Upper lobe of left lung (tissue), 6 donors: ENCODE data around the gene NAGK. TPM values are rescaled to one million over a fixed set of nuclear protein-coding genes. Genes with fewer than 3 reads are reported as not detected.

Experiments
- ATAC-seq, 2 donors: fragments of 200-7000 bp; cut with Tn5 transposase; one replicate each; pipeline ENCODE4 v1.9.1; 2022; ENCODE audit warnings: mild to moderate bottlenecking in 2 of 2, moderate library complexity in 2 of 2; ENCODE audit not compliant: low FRiP score in 2 of 2
- DNase-seq, 2 donors: peaks; one replicate each; pipeline ENCODE4 v3.0.0-alpha.2; 2019 to 2020
- H3K27ac ChIP-seq, 4 donors: fragments of 200-600 bp; sonication (generic); one replicate each; pipeline ENCODE4 v1.5.1; 2016 to 2019
- H3K27me3 ChIP-seq, 4 donors: fragments of 200-600 bp; sonication (generic); one replicate each; pipeline ENCODE4 v1.5.1; 2017 to 2019
- H3K36me3 ChIP-seq, 4 donors: fragments of 200-600 bp; sonication (generic); one replicate each; pipeline ENCODE4 v1.5.1; 2016 to 2019
- H3K4me1 ChIP-seq, 4 donors: fragments of 200-600 bp; sonication (generic); one replicate each; pipeline ENCODE4 v1.5.1; 2018 to 2019
- H3K4me3 ChIP-seq, 4 donors: fragments of 200-600 bp; sonication (generic); one replicate each; pipeline ENCODE4 v1.5.1; 2017 to 2019; ENCODE audit warnings: mild to moderate bottlenecking in 2 of 4, moderate library complexity in 1 of 4
- H3K9me3 ChIP-seq, 4 donors: fragments of 200-600 bp; sonication (generic); one replicate each; pipeline ENCODE4 v1.5.1; 2018 to 2019
- CTCF ChIP-seq, 6 experiments: fragments of 450-650 bp in 4 of 6; fragments of 200-600 bp in 2 of 6; sonication (generic) in 2 of 6; IDR thresholded peaks; one replicate each; pipeline ENCODE4 v1.5.1; 2016 to 2019; ENCODE audit warnings: antibody characterized with exemption in 6 of 6
- EP300 ChIP-seq, 4 donors: sonication (generic); formaldehyde crosslinking; IDR thresholded peaks; one replicate each; pipeline ENCODE4 v1.5.1; 2017; ENCODE audit warnings: antibody characterized with exemption in 4 of 4, control low read depth in 2 of 4
- POLR2A ChIP-seq, 4 donors: fragments of 450-650 bp; IDR thresholded peaks; one replicate each; pipeline ENCODE4 v1.5.1; 2016 to 2017; ENCODE audit warnings: antibody characterized with exemption in 4 of 4, mild to moderate bottlenecking in 2 of 4
- POLR2AphosphoS5 ChIP-seq, 2 donors: sonication (generic); formaldehyde crosslinking; IDR thresholded peaks; one replicate each; pipeline ENCODE4 v1.5.1; 2017; ENCODE audit warnings: antibody characterized with exemption in 2 of 2
- WGBS, 2 donors: methylation state at CpG; one replicate each; pipeline ENCODE4 v1.1.5; 2017 to 2018; 5-methylcytosine and 5-hydroxymethylcytosine counted together
- total RNA-seq, 6 donors: library from RNA; depleted of rRNA in 4 of 6; stranded (reverse); fragments of >200 nt in 4 of 6; gene quantifications; one replicate each; pipeline versions ENCODE4 v1.1.0 to v1.2.1, GENCODE V29; 2016 to 2021
- donor health status: DM: no; HTN: no; CAD: no; lungs with moderate emphysema.
- donor health status: DM: no; HTN: yes; CAD: no; lungs with severe emphysema.

NAGK gene
- total RNA-seq, 6 donors from 2014 or later: 51.4 to 157 (median 139) TPM

DNA sequence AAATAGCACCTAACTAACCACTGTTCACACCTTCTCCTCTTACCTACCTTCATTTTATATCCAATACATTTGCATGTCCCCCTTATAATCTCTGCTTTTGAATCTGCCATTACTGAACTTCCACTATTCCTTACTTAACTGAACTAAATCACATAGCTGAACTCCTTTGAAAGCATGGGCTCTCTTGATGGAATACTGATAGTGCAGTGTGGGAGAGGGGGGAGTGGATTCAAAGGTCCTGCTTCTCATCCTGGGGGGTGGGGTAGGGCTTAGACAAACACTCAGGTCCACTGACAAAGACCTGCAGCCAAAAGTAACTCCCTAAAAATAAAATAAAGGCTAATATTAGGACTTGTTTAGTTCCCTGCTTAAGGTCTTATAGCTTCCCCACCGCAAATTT, 53.0 kb downstream of the NAGK start:
- Histone ChIP-seq H3K9me3 (no peaks in the 10 kb centered on the region), H3K36me3 (peaks cover 0 to 58% (median 10%) of the 10 kb centered on the region in 4 donors), H3K4me1 (no peaks in the 10 kb centered on the region), H3K27me3 (no peaks in the 10 kb centered on the region), H3K4me3 (no peak overlapping the region), H3K27ac (no peak overlapping the region)
- 97 to 100% methylated on average over 1 of the region's 1 CpG for WGBS, 2 donors
- ATAC-seq (no peak), DNase-seq (no peak)
- no peak for TF ChIP-seq CTCF (IDR thresholded peaks at IDR 0.05)
- no peak for TF ChIP-seq POLR2A (IDR thresholded peaks at IDR 0.05)
- TF ChIP-seq POLR2AphosphoS5 (IDR thresholded peaks at IDR 0.05): no peak
- no peak for TF ChIP-seq EP300 (IDR thresholded peaks at IDR 0.05)

DNA sequence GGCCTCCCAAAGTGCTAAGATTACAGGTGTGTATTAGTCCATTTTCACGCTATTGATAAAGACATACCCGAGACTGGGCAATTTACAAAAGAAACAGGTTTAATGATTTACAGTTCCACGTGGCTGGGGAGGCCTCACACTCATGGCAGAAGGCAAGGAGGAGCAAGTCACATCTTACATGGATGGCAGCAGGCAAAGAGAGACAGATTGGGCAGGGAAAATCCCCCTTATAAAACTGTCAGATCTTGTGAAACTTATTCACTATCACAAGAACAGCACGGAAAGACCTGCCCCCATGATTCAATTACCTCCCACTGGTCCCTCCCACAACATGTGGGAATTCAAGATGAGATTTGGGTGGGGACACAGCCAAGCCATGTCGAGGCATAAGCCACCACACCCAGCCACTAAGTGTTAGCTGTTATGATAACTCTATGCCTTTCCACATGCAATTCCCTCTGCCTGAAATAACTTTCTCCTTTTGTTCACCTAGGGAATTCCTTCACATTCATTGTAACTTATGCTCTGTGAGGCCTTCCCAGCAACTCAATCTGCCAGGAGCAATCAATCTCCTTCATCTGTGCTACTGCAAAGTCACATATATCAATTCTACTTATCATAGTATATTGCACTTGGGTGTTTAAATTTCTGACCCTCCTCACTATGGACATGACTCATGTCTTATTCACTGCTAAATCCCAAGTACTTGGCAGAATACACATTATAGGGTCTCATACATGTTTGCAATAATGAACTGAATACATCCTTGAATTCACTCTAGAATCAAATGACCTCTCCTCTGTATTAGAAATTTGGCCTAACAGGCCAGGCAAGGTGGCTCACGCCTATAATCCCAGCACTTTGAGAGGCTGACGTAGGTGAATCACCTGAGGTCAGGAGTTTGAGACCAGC, 54.2 kb downstream of the NAGK start:
- TF ChIP-seq POLR2A (IDR thresholded peaks at IDR 0.05) (no peak), POLR2AphosphoS5 (IDR thresholded peaks at IDR 0.05) (no peak), CTCF (IDR thresholded peaks at IDR 0.05) (no peak)
- Histone ChIP-seq H3K27ac (no peak overlapping the region), H3K9me3 (no peaks in the 10 kb centered on the region), H3K36me3 (peaks cover 0 to 49% (median 10%) of the 10 kb centered on the region in 4 donors), H3K4me1 (peaks cover 0 to 5% (median 2%) of the 10 kb centered on the region in 4 donors), H3K4me3 (no peak overlapping the region), H3K27me3 (no peaks in the 10 kb centered on the region)
- no peak for ATAC-seq
- DNase-seq: no peak
- 92 to 95% methylated on average over 7 of the region's 7 CpGs for WGBS, 2 donors

DNA sequence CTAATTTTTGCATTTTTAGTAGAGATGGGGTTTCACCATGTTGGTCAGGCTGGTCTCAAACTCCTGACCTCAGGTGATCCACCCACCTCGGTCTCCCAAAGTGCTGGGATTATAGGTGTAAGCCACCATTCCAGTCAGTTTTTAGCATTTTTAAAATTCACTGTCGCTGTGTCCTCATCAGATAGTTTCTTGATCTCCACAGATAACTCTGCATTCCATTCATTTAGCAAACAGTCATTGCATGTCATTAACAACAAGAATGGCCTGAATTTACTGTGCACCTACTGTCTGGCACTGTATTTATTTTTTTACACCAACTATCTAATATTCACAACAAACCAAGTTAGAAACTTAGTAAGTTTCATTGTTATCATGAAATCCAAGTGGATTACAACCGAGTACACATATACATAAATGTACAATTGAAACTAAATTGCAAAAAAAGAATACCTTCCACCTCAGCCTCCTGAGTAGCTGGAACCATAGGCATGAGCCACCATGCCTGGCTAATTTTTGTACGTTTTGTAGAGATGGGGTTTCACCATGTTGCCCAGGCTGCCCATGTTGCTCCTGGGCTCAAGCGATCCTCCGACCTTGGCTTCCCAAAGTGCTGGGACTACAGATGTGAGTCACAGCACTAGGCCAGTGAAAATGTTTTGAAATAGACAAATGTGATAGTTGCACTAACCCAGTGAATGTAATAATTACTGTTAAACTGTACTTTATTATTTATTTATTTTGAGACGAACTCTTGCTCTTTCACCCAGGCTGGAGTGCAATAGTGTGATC, 57.3 kb downstream of the NAGK start:
- H3K4me3 ChIP-seq: no peak overlapping the region
- peaks cover 0 to 21% (median 3%) of the 10 kb centered on the region in 4 donors for H3K36me3 ChIP-seq
- no peaks in the 10 kb centered on the region for H3K9me3 ChIP-seq
- H3K27ac ChIP-seq: no peak overlapping the region
- DNase-seq (no peak), ATAC-seq (no peak)
- WGBS, 2 donors: 92 to 98% methylated on average over 7 of the region's 7 CpGs
- H3K4me1 ChIP-seq: peaks cover 11 to 18% (median 16%) of the 10 kb centered on the region in 4 donors
- H3K27me3 ChIP-seq: no peaks in the 10 kb centered on the region
- TF ChIP-seq EP300 (IDR thresholded peaks at IDR 0.05) (no peak), POLR2A (IDR thresholded peaks at IDR 0.05) (no peak), POLR2AphosphoS5 (IDR thresholded peaks at IDR 0.05) (no peak), CTCF (IDR thresholded peaks at IDR 0.05) (no peak)

GRCh38 chr2:71126957-71127356, 58.5 kb downstream of the NAGK start:
- ATAC-seq (no peak), DNase-seq (no peak)
- Histone ChIP-seq H3K27ac (no peak overlapping the region), H3K9me3 (no peaks in the 10 kb centered on the region), H3K36me3 (peaks cover 0 to 16% (median 1%) of the 10 kb centered on the region in 4 donors), H3K27me3 (no peaks in the 10 kb centered on the region), H3K4me3 (no peak overlapping the region), H3K4me1 (peaks cover 22 to 28% (median 25%) of the 10 kb centered on the region in 4 donors)
- TF ChIP-seq POLR2AphosphoS5 (IDR thresholded peaks at IDR 0.05) (no peak), EP300 (IDR thresholded peaks at IDR 0.05) (no peak), POLR2A (IDR thresholded peaks at IDR 0.05) (no peak), CTCF (IDR thresholded peaks at IDR 0.05) (no peak)
- 82 to 87% methylated on average over 3 of the region's 3 CpGs for WGBS, 2 donors

Other genes starting within 250 kb of the NAGK start
- gene CLEC4F, start 248.0 kb upstream of the NAGK start, total RNA-seq: 1 to 10 TPM in 1 of 6 donors, under 1 TPM in 4, not detected in 1; 0.15 to 1.0 (median 0.57) TPM
- gene CD207, start 232.8 kb upstream of the NAGK start, total RNA-seq: 1 to 10 TPM in 1 of 6 donors, under 1 TPM in 1, not detected in 4; 0.74 to 2.2 TPM
- 10 to 100 TPM in 1 of 6 donors, 1 to 10 TPM in 1, under 1 TPM in 3, not detected in 1; 0.83 to 10.5 (median 0.91) TPM for gene VAX2, start 168.1 kb upstream of the NAGK start, total RNA-seq
- 10 to 100 TPM in 1 of 6 donors, 1 to 10 TPM in 4, not detected in 1; 1.6 to 23.0 (median 3.2) TPM for gene ATP6V1B1, start 132.7 kb upstream of the NAGK start, total RNA-seq
- gene ANKRD53, start 90.0 kb upstream of the NAGK start, total RNA-seq: 10 to 100 TPM in 1 of 6 donors, 1 to 10 TPM in 2, under 1 TPM in 3; 0.26 to 10.5 (median 1.4) TPM
- 10 to 100 TPM; 10.9 to 68.3 (median 33.8) TPM for gene TEX261, start 73.8 kb upstream of the NAGK start, total RNA-seq
- 10 to 100 TPM in 4 of 6 donors, 1 to 10 TPM in 2; 6.8 to 37.7 (median 18.6) TPM for gene MCEE, start 61.6 kb downstream of the NAGK start, total RNA-seq
- gene MPHOSPH10, start 62.0 kb downstream of the NAGK start, total RNA-seq: 10 to 100 TPM; 11.7 to 35.6 (median 25.8) TPM
- gene PAIP2B, start 158.5 kb downstream of the NAGK start, total RNA-seq: 1 to 10 TPM; 2.8 to 9.5 (median 6.5) TPM